NCI-H345 treated with DMSO at 0.1 percent for 48 hours (cell line): ENCODE data around the gene ZNF385D.

Experiments
- DNase-seq: peaks from one replicate; lab custom pipeline; 2025; ENCODE audit not compliant: unreplicated experiment; lab: John Stamatoyannopoulos, UW

The ZNF385D gene

GRCh38 chr3:21462141-21462540, 288.9 kb downstream of the ZNF385D start:
- no peak for DNase-seq

GRCh38 chr3:21457084-21457483, 293.9 kb downstream of the ZNF385D start:
- DNase-seq, result no peak

- DNase-seq, result no peak
Observed at GRCh38 chr3:21449738-21450137, 301.3 kb downstream of the ZNF385D start.

GRCh38 chr3:21447476-21448151, 303.4 kb downstream of the ZNF385D start:
- DNase-seq, result no peak

GRCh38 chr3:21446945-21447475, 304.0 kb downstream of the ZNF385D start:
- no peak for DNase-seq

GRCh38 chr3:21446027-21446426, 305.0 kb downstream of the ZNF385D start:
- no peak for DNase-seq

- no peak for DNase-seq
Observed at GRCh38 chr3:21441821-21442220, 309.2 kb downstream of the ZNF385D start.

GRCh38 chr3:21436835-21437234, 314.2 kb downstream of the ZNF385D start:
- no peak for DNase-seq

- DNase-seq, result no peak
Observed at GRCh38 chr3:21435871-21436270, 315.1 kb downstream of the ZNF385D start.

GRCh38 chr3:21434310-21434709, 316.7 kb downstream of the ZNF385D start:
- DNase-seq, result no peak

GRCh38 chr3:21433751-21434150, 317.3 kb downstream of the ZNF385D start:
- no peak for DNase-seq

GRCh38 chr3:21426920-21427319, 324.1 kb downstream of the ZNF385D start:
- DNase-seq, result no peak

- no peak for DNase-seq
Observed at GRCh38 chr3:21425715-21426114, 325.3 kb downstream of the ZNF385D start.

GRCh38 chr3:21421096-21421495, 329.9 kb downstream of the ZNF385D start:
- DNase-seq, result no peak

- no peak for DNase-seq
Observed at GRCh38 chr3:21417991-21418390, 333.0 kb downstream of the ZNF385D start.

GRCh38 chr3:21414506-21414905, 336.5 kb downstream of the ZNF385D start:
- DNase-seq, result no peak

- no peak for DNase-seq
Observed at GRCh38 chr3:21411058-21411457, 340.0 kb downstream of the ZNF385D start.

- DNase-seq, result no peak
Observed at GRCh38 chr3:21409401-21409800, 341.6 kb downstream of the ZNF385D start.

- DNase-seq, result no peak
Observed at GRCh38 chr3:21407743-21408142, 343.3 kb downstream of the ZNF385D start.

- no peak for DNase-seq
Observed at GRCh38 chr3:21405671-21406667, 345.0 kb downstream of the ZNF385D start.

GRCh38 chr3:21398461-21398860, 352.5 kb downstream of the ZNF385D start:
- no peak for DNase-seq
